SK-N-DZ (cell line): ENCODE data around the gene GADD45GIP1.
"Not testable (repeated sequence)": the region's sequence is repeated elsewhere in the genome, so short reads cannot be mapped to it uniquely, and the experiment has no call there.

Source experiments
- DNase-seq: peaks from one replicate; pipeline ENCODE4 v3.0.0-alpha.2; 2015; ENCODE audit warnings: low spot score

Gene GADD45GIP1

GRCh38 chr19:12940897-12941296 lies 16.1 kb downstream of the GADD45GIP1 start:
- no peak for DNase-seq

- no peak for DNase-seq
These were observed 17.0 kb downstream of the GADD45GIP1 start for GRCh38 chr19:12939975-12940423.

- DNase-seq = no peak
These were observed 18.0 kb downstream of the GADD45GIP1 start for GRCh38 chr19:12938779-12939601.

- peak; percentile 99 for DNase-seq
These were observed 18.9 kb downstream of the GADD45GIP1 start, which contains the start of gene CALR for GRCh38 chr19:12937927-12938778. Gene CALR (plus strand): TSS chr19:12938609. CDS start chr19:12938680, 71 bp downstream.

- DNase-seq = peak; percentile 42
These were observed 19.7 kb downstream of the GADD45GIP1 start for GRCh38 chr19:12937093-12937926.

- DNase-seq = no peak
These were observed 20.4 kb downstream of the GADD45GIP1 start for GRCh38 chr19:12936582-12936981.

GRCh38 chr19:12935071-12935470 lies 22.0 kb downstream of the GADD45GIP1 start:
- DNase-seq = no peak

- DNase-seq = peak; percentile 88
These were observed 23.5 kb downstream of the GADD45GIP1 start, which contains the start of gene FARSA for GRCh38 chr19:12933287-12934072. Gene FARSA (minus strand): TSS chr19:12933711. CDS start chr19:12933696, 15 bp downstream.

- no peak for DNase-seq
These were observed 24.4 kb downstream of the GADD45GIP1 start for GRCh38 chr19:12932392-12933286.

- DNase-seq = no peak
These were observed 26.9 kb downstream of the GADD45GIP1 start for GRCh38 chr19:12930002-12930645.

GRCh38 chr19:12924621-12925310 lies 32.3 kb downstream of the GADD45GIP1 start:
- no peak for DNase-seq

- DNase-seq = no peak
These were observed 34.1 kb downstream of the GADD45GIP1 start for GRCh38 chr19:12922959-12923358.

- DNase-seq = no peak
These were observed 36.0 kb downstream of the GADD45GIP1 start for GRCh38 chr19:12921047-12921446.

GRCh38 chr19:12918253-12918652 lies 38.8 kb downstream of the GADD45GIP1 start:
- DNase-seq = no peak

- DNase-seq = not testable (repeated sequence)
These were observed 41.2 kb downstream of the GADD45GIP1 start for GRCh38 chr19:12915860-12916259.

GRCh38 chr19:12913851-12914690 lies 43.0 kb downstream of the GADD45GIP1 start:
- no peak for DNase-seq

- DNase-seq = peak; percentile 41
These were observed 43.9 kb downstream of the GADD45GIP1 start for GRCh38 chr19:12913011-12913561.
